ENCODE data around the gene SOCS6.

SOCS6 gene

GRCh38 chr18:70288171-70288850 lies 534 bp upstream of the SOCS6 start:
- no peak for DNase-seq (ENCODE audit: low spot score)

GRCh38 chr18:70289351-70290312 lies 787 bp downstream of the SOCS6 start:
- no peak for DNase-seq (ENCODE audit: low spot score)

- no peak for DNase-seq (ENCODE audit: low spot score)
These were observed 1.8 kb downstream of the SOCS6 start for GRCh38 chr18:70290482-70291294.

- DNase-seq (ENCODE audit: low spot score), result no peak
These were observed 2.4 kb downstream of the SOCS6 start for GRCh38 chr18:70291295-70291574.

- no peak for DNase-seq (ENCODE audit: low spot score)
These were observed 3.8 kb downstream of the SOCS6 start for GRCh38 chr18:70292628-70293027.

GRCh38 chr18:70293166-70293565 lies 4.3 kb downstream of the SOCS6 start:
- no peak for DNase-seq (ENCODE audit: low spot score)

- no peak for DNase-seq (ENCODE audit: low spot score)
These were observed 5.8 kb downstream of the SOCS6 start for GRCh38 chr18:70294471-70295191.

GRCh38 chr18:70295192-70296188 lies 6.6 kb downstream of the SOCS6 start:
- DNase-seq (ENCODE audit: low spot score), result no peak

GRCh38 chr18:70296289-70296688 lies 7.4 kb downstream of the SOCS6 start:
- no peak for DNase-seq (ENCODE audit: low spot score)

GRCh38 chr18:70296781-70297180 lies 7.9 kb downstream of the SOCS6 start:
- no peak for DNase-seq (ENCODE audit: low spot score)

- DNase-seq (ENCODE audit: low spot score), result no peak
These were observed 10.5 kb downstream of the SOCS6 start for GRCh38 chr18:70299393-70299792.

GRCh38 chr18:70301667-70302066 lies 12.8 kb downstream of the SOCS6 start:
- DNase-seq (ENCODE audit: low spot score), result no peak

GRCh38 chr18:70308555-70309294 lies 19.9 kb downstream of the SOCS6 start:
- no peak for DNase-seq (ENCODE audit: low spot score)

- DNase-seq (ENCODE audit: low spot score), result no peak
These were observed 21.9 kb downstream of the SOCS6 start for GRCh38 chr18:70310560-70311320.

- no peak for DNase-seq (ENCODE audit: low spot score)
These were observed 22.9 kb downstream of the SOCS6 start for GRCh38 chr18:70311726-70312125.

- DNase-seq (ENCODE audit: low spot score), result no peak
These were observed 24.8 kb downstream of the SOCS6 start for GRCh38 chr18:70313640-70314039.

- DNase-seq (ENCODE audit: low spot score), result no peak
These were observed 25.4 kb downstream of the SOCS6 start for GRCh38 chr18:70314151-70314782.

GRCh38 chr18:70319187-70319586 lies 30.3 kb downstream of the SOCS6 start:
- DNase-seq (ENCODE audit: low spot score), result no peak

GRCh38 chr18:70321616-70322015 lies 32.8 kb downstream of the SOCS6 start:
- no peak for DNase-seq (ENCODE audit: low spot score)

Measured in globus pallidus (tissue), 1 donor.